ENCODE results near the gene ZNF503. TPM values are rescaled to one million over a fixed set of nuclear protein-coding genes. Genes with fewer than 3 reads are reported as not detected.

The ZNF503 gene, protein sequence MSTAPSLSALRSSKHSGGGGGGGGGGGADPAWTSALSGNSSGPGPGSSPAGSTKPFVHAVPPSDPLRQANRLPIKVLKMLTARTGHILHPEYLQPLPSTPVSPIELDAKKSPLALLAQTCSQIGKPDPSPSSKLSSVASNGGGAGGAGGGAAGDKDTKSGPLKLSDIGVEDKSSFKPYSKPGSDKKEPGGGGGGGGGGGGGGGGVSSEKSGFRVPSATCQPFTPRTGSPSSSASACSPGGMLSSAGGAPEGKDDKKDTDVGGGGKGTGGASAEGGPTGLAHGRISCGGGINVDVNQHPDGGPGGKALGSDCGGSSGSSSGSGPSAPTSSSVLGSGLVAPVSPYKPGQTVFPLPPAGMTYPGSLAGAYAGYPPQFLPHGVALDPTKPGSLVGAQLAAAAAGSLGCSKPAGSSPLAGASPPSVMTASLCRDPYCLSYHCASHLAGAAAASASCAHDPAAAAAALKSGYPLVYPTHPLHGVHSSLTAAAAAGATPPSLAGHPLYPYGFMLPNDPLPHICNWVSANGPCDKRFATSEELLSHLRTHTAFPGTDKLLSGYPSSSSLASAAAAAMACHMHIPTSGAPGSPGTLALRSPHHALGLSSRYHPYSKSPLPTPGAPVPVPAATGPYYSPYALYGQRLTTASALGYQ
- 38.5 and 42.1 TPM in 2 replicates for total RNA-seq
- long read RNA-seq = 0 reads

DNA sequence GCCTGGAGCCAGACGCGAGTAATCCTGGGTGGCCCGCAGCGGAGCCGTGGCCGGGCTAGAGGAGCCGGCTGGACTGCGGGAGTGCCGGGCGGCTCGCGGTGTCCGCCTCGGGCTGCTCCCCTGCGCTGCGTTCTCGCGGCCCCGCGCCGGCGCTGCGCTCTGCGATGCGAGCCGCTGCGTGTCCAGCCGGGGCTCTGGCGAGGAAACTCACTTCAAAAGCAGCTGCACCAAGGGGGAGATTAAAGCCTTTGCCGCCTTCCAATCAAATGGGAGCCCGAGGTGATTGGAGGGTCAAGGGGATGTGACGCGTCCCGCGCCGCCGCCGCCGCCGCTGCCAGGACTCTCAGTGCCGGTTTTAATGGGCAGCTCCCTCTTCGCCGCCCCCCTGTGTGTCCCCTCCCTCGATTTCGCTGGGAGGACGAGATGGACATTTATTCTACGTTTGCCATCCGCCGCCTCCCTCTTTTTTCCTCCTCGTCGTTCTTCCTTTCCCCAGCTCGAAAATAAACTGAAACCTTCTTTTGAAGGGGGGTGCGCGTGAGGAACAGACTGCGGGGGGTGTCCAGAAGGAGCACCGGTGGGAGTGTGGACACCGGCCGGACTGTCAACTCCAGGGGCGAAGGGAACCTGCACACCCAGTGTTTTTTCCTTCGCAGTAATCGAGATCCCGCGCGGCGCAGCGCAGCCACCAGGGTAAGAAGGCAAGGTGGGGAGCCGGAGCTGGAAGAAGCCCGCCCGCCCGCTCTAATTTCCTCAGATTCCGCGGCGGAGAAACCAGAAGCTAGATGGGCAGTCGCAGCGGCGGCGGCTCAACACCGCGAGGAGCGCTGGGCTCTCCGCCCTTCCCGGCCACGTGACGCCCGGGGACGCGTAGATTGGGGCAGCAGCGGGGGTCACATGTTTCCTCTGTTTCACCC is at the start of gene ZNF503:
Gene ZNF503 (minus strand): TSS at position 196 of the 917 bp plus-strand sequence. CDS start 345 bp downstream, outside the sequence.
- TF ChIP-seq, protein P1, sequence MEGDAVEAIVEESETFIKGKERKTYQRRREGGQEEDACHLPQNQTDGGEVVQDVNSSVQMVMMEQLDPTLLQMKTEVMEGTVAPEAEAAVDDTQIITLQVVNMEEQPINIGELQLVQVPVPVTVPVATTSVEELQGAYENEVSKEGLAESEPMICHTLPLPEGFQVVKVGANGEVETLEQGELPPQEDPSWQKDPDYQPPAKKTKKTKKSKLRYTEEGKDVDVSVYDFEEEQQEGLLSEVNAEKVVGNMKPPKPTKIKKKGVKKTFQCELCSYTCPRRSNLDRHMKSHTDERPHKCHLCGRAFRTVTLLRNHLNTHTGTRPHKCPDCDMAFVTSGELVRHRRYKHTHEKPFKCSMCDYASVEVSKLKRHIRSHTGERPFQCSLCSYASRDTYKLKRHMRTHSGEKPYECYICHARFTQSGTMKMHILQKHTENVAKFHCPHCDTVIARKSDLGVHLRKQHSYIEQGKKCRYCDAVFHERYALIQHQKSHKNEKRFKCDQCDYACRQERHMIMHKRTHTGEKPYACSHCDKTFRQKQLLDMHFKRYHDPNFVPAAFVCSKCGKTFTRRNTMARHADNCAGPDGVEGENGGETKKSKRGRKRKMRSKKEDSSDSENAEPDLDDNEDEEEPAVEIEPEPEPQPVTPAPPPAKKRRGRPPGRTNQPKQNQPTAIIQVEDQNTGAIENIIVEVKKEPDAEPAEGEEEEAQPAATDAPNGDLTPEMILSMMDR (IDR thresholded peaks at IDR 0.05) = peak; percentile 33
- H3K27ac Mint-ChIP-seq (ENCODE audit: unreplicated experiment) = peak within 1 kb of the TSS; percentile 96
- DNase-seq (ENCODE audit: extremely low spot score, unreplicated experiment) = peak; percentile 98
- H3K9me3 Mint-ChIP-seq (ENCODE audit: unreplicated experiment) = no peaks in the 10 kb centered on the region
- peak within 1 kb of the TSS; percentile 94 for H3K4me3 Mint-ChIP-seq (ENCODE audit: unreplicated experiment)
- H3K27me3 Mint-ChIP-seq (ENCODE audit: unreplicated experiment) = peaks cover 39% of the 10 kb centered on the region
- H3K4me1 Mint-ChIP-seq (ENCODE audit: unreplicated experiment) = peaks cover 35% of the 10 kb centered on the region
- H3K36me3 Mint-ChIP-seq (ENCODE audit: unreplicated experiment) = peaks cover 13% of the 10 kb centered on the region

DNA sequence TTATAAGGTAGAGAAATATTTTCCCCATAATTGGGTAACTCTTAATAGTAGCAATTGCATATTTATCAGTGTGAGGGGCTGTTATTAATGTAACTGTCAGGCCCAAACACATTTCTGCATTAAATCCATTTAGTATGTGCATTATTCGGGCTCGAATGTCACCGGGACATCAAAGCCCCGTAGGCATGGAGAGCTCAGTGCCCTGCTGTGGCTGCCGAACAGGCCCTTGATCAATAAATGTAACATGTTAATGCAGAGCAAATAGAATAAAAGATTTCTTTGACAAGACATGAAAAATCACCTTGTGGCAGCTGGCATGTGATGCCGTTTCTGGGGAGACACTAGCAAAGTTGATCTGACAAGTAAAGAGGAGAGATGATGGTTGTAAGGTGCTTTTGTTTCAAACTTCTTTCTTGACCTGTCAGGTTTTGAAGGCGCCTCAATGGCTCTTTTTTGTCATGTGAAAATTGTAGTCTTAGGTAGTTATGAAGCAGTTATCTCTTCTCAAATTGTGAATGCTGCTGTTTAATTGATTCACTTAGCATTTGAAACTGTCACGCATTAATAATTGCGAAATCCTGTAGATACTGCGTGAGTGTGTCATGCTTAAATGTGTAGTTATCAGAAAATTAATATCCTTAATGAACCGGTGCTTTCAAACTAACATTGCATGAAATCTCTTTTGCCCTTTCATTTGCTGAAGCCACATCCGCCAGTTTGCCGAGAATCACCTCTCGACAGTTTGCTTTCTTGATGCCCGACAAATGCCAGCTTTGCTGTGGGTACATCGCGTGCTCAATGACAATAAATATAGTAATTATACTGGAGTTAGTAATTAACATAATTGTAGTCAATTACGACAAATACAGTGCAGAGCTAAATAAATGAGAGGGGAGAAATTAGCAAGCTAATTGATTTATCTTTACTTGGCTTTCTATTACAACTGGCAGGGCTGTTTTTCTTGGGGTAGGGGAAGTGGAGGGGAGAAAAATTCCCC is 49.4 kb upstream of the ZNF503 start:
- peaks cover 52% of the 10 kb centered on the region for H3K27me3 Mint-ChIP-seq (ENCODE audit: unreplicated experiment)
- no peak for DNase-seq (ENCODE audit: extremely low spot score, unreplicated experiment)
- H3K27ac Mint-ChIP-seq (ENCODE audit: unreplicated experiment) = no peak overlapping the region
- H3K4me3 Mint-ChIP-seq (ENCODE audit: unreplicated experiment) = no peak overlapping the region
- H3K36me3 Mint-ChIP-seq (ENCODE audit: unreplicated experiment) = no peaks in the 10 kb centered on the region
- TF ChIP-seq, protein P1 (IDR thresholded peaks at IDR 0.05) = no peak
- no peaks in the 10 kb centered on the region for H3K4me1 Mint-ChIP-seq (ENCODE audit: unreplicated experiment)
- H3K9me3 Mint-ChIP-seq (ENCODE audit: unreplicated experiment) = peaks cover 9% of the 10 kb centered on the region

DNA sequence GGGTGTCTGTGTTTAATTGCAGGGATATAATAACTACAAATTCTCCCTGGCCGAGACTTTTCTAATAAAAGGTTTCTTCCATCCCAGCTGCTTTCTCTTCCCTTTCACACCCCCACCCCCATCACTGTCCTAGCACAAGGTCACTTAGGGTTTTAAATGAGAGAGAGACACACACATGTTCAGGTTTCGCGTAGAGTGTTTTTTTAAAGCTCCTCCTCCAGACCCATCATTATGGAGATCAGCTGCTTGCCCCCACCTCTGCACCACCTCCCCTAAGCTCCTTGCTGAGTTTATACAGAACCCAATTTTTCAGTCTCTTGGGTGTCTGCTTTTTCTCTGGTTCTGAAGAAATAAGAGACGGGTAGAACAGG is 48.5 kb upstream of the ZNF503 start:
- Mint-ChIP-seq H3K9me3 (ENCODE audit: unreplicated experiment) (peaks cover 10% of the 10 kb centered on the region), H3K27ac (ENCODE audit: unreplicated experiment) (no peak overlapping the region), H3K4me1 (ENCODE audit: unreplicated experiment) (no peaks in the 10 kb centered on the region), H3K36me3 (ENCODE audit: unreplicated experiment) (no peaks in the 10 kb centered on the region), H3K27me3 (ENCODE audit: unreplicated experiment) (peaks cover 52% of the 10 kb centered on the region), H3K4me3 (ENCODE audit: unreplicated experiment) (no peak overlapping the region)
- no peak for DNase-seq (ENCODE audit: extremely low spot score, unreplicated experiment)
- TF ChIP-seq, protein P1 (IDR thresholded peaks at IDR 0.05) = no peak

DNA sequence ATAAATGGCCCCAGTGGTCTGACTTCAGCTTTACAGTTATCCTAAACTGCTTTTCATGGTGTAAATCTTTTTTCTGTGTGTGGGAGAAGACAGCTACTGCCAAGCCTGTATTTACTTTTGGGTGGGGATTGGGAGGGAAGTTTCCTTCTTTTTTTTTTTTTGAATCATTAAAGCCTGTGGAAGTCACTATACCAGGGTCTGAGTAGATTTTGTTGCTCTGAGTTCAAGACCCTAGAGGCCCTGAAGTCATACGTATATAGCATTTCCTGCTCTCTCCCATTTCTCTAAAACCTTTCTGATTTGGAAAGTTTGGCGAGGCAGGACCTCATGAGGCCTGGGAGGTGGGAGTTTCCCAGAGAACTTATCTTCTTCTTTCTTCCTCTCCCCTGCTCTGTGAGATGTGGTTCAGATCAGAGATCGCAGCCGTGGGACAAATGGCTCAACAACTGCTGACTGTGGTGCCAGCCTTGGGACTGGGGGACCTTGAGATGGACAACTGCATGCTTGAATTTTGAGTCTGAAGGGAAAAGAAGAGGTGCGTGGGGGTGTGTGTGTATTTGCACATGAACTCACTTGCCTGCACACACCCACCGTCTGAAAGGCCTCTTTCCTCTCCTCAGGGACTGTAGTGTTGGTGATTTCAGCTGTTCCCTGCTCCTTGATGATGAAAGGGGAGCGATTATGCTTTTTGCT is 48.0 kb upstream of the ZNF503 start:
- no peaks in the 10 kb centered on the region for H3K4me1 Mint-ChIP-seq (ENCODE audit: unreplicated experiment)
- peaks cover 52% of the 10 kb centered on the region for H3K27me3 Mint-ChIP-seq (ENCODE audit: unreplicated experiment)
- no peaks in the 10 kb centered on the region for H3K36me3 Mint-ChIP-seq (ENCODE audit: unreplicated experiment)
- peaks cover 10% of the 10 kb centered on the region for H3K9me3 Mint-ChIP-seq (ENCODE audit: unreplicated experiment)
- no peak for DNase-seq (ENCODE audit: extremely low spot score, unreplicated experiment)
- TF ChIP-seq, protein P1 (IDR thresholded peaks at IDR 0.05) = no peak
- H3K4me3 Mint-ChIP-seq (ENCODE audit: unreplicated experiment) = no peak overlapping the region
- no peak overlapping the region for H3K27ac Mint-ChIP-seq (ENCODE audit: unreplicated experiment)
